ENCODE results near the gene DNAJC28.

DNA sequence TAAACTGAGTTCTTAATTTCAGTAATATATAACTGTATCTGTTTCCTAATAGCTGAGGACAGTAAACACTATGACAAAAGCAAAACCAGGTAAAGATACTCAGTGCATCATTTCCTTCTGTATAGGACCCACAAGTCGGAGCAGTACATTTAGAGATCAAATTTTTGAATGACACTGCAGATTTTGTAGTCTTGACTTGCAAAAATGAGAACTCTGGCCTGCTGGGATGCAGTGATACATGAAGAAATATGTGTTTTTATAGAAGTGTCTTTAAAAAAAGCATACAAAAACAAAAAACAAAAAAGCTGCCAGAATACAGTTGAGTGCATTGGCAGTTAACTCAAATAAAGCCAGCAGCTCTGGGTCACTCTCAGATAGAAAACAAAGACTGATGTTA, 31.4 kb upstream of the DNAJC28 start:
- no peak for TF ChIP-seq POLR2A (IDR thresholded peaks at IDR 0.05)
- TF ChIP-seq, protein P1, sequence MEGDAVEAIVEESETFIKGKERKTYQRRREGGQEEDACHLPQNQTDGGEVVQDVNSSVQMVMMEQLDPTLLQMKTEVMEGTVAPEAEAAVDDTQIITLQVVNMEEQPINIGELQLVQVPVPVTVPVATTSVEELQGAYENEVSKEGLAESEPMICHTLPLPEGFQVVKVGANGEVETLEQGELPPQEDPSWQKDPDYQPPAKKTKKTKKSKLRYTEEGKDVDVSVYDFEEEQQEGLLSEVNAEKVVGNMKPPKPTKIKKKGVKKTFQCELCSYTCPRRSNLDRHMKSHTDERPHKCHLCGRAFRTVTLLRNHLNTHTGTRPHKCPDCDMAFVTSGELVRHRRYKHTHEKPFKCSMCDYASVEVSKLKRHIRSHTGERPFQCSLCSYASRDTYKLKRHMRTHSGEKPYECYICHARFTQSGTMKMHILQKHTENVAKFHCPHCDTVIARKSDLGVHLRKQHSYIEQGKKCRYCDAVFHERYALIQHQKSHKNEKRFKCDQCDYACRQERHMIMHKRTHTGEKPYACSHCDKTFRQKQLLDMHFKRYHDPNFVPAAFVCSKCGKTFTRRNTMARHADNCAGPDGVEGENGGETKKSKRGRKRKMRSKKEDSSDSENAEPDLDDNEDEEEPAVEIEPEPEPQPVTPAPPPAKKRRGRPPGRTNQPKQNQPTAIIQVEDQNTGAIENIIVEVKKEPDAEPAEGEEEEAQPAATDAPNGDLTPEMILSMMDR (IDR thresholded peaks at IDR 0.05), result no peak
- no peak for TF ChIP-seq EP300 (IDR thresholded peaks at IDR 0.05)
